A673 (cell line): ENCODE measurements around the gene TNFRSF18.

Source experiments
- EZH2 ChIP-seq: fragments of 200-600 bp; sonication (generic); IDR thresholded peaks from 2 replicates; pipeline ENCODE4 v1.6.1; 2017; ENCODE audit warnings: borderline replicate concordance, low read depth, mild to moderate bottlenecking, mixed read lengths, antibody characterized with exemption, low read length; ENCODE audit not compliant: poor library complexity, severe bottlenecking
- TF ChIP-seq, protein P1 (sequence below): fragments of 300-800, 200-600 bp; sonication (generic); conservative IDR thresholded peaks from 2 replicates; pipeline ENCODE4 v1.5.1; 2017; ENCODE audit warnings: low read depth, mild to moderate bottlenecking, antibody characterized with exemption, low read length, moderate library complexity, mixed read lengths

DNA sequence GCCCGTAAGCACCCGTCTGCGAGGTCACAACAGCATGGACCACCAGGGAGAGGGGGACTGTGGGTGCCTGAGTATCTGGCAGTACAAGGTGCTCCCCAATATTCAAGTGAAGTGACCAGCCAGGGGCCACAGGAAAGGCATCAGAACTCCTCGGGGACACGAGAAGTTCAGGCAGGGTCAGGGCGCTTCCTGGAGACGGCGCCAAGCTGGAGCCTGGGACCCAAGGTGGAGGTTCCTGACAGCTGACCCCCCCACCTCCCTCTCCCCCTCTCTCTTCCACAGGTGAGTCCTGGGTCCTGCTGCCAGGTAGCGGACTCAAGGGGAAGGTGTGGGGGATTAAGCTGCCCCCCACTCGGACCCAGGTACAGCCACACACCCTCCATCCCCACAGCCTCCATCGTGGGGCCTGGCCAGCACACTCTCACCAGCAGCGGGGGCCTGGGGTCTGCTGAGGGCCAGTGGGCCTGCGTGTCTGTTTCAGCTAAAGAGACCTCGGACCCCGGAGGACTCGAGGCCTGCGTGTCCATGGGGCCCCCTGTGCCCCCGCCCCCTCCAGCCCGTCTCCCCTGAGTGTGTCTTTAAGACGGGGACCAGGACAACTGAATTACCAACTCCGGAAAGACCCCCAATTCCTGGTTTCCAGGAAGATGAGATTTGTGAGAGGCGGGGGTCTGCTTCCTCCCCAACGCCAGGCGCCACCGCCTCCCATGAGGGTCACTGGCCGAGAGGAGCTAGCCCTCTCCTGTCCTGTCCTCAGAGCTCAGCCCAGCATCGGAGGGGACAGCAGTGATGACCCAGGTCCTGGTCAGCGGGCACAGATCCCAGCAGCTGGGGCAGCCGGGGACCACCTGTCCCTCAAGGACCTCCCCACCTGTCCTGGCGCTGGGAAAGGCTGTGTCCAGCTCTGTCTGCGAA lies 6.2 kb downstream of the TNFRSF18 start:
- TF ChIP-seq, protein P1, sequence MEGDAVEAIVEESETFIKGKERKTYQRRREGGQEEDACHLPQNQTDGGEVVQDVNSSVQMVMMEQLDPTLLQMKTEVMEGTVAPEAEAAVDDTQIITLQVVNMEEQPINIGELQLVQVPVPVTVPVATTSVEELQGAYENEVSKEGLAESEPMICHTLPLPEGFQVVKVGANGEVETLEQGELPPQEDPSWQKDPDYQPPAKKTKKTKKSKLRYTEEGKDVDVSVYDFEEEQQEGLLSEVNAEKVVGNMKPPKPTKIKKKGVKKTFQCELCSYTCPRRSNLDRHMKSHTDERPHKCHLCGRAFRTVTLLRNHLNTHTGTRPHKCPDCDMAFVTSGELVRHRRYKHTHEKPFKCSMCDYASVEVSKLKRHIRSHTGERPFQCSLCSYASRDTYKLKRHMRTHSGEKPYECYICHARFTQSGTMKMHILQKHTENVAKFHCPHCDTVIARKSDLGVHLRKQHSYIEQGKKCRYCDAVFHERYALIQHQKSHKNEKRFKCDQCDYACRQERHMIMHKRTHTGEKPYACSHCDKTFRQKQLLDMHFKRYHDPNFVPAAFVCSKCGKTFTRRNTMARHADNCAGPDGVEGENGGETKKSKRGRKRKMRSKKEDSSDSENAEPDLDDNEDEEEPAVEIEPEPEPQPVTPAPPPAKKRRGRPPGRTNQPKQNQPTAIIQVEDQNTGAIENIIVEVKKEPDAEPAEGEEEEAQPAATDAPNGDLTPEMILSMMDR, result no peak
- no peak for TF ChIP-seq EZH2
